ENCODE data around the gene GUCY2C.

The GUCY2C gene

DNA sequence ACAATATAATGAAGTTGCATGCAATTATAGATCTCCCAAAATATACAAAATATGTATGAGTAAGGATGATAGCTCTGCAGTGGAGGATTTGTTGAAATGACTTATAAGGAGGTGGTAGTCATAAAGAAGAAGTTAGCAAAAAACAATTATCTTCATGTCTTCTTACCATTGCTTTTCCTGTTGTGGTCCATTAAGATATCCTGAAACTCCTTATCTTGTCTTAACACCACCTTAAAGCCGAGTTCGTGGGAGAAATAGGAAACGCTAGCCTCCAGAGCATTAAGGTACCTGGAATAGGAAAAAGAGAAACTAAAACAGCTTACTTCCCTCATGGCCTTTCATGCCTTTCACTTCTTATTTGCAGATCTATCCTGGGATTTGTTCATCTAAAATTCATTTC is 15.2 kb downstream of the GUCY2C start:
- Histone ChIP-seq H3K9me2 (replicated peaks; ENCODE audit: control insufficient read depth, low read length) (no peaks in the 10 kb centered on the region), H3K9me3 (ENCODE audit: control insufficient read depth, insufficient read depth, low read length) (no peaks in the 10 kb centered on the region), H3K4me1 (ENCODE audit: control insufficient read depth, low read length) (no peaks in the 10 kb centered on the region), H3F3A (ENCODE audit: control insufficient read depth, insufficient read depth) (no peaks in the 10 kb centered on the region), H3K27ac (ENCODE audit: low read depth, low read length) (no peak overlapping the region), H3K27me3 (ENCODE audit: control insufficient read depth, low read length) (no peaks in the 10 kb centered on the region), H3K79me2 (ENCODE audit: control insufficient read depth, low read length) (no peaks in the 10 kb centered on the region), H3K4me3 (ENCODE audit: low read length) (no peak overlapping the region), H4K20me1 (ENCODE audit: control insufficient read depth, insufficient read depth, low read depth, low read length) (no peaks in the 10 kb centered on the region), H3K36me3 (ENCODE audit: control insufficient read depth, low read length) (no peaks in the 10 kb centered on the region), H3K4me2 (ENCODE audit: low read length) (no peak overlapping the region)
- no peak for TF ChIP-seq EZH2phosphoT487 (IDR thresholded peaks at IDR 0.05; ENCODE audit: borderline replicate concordance, low read length)
- TF ChIP-seq, protein P1, sequence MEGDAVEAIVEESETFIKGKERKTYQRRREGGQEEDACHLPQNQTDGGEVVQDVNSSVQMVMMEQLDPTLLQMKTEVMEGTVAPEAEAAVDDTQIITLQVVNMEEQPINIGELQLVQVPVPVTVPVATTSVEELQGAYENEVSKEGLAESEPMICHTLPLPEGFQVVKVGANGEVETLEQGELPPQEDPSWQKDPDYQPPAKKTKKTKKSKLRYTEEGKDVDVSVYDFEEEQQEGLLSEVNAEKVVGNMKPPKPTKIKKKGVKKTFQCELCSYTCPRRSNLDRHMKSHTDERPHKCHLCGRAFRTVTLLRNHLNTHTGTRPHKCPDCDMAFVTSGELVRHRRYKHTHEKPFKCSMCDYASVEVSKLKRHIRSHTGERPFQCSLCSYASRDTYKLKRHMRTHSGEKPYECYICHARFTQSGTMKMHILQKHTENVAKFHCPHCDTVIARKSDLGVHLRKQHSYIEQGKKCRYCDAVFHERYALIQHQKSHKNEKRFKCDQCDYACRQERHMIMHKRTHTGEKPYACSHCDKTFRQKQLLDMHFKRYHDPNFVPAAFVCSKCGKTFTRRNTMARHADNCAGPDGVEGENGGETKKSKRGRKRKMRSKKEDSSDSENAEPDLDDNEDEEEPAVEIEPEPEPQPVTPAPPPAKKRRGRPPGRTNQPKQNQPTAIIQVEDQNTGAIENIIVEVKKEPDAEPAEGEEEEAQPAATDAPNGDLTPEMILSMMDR (IDR thresholded peaks at IDR 0.05; ENCODE audit: low read depth, low read length, poor library complexity, severe bottlenecking), result no peak

DNA sequence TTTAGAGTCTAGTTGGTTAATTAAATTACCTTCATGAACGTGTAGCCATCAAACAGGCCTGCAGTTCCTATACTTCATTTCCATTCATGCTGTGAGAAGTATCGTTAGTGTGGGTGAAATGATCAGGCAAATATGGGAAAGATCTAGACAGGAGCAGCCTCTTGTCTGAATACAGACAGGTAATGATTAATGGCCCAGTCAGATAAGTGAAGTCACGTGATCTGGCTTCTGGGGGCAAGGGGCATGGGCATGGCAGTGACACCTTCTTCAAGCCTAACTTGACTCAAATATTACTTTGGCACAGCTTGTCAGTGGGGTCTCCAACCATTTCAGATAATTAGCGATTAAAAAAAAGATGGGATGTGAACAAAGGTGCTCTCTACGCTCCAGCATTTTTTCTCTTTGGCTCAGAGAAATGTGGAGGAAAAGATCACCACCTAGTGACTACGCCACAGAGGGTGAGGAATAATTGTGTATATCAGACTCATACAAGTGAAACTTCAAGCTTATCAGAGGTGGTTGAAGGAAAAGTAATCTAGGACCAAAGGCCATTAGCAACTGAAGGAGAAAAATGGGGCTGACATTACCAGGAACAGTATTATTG is 17.8 kb downstream of the GUCY2C start:
- no peaks in the 10 kb centered on the region for H3F3A ChIP-seq (ENCODE audit: control insufficient read depth, insufficient read depth)
- no peak overlapping the region for H3K4me2 ChIP-seq (ENCODE audit: low read length)
- no peaks in the 10 kb centered on the region for H3K36me3 ChIP-seq (ENCODE audit: control insufficient read depth, low read length)
- no peaks in the 10 kb centered on the region for H3K27me3 ChIP-seq (ENCODE audit: control insufficient read depth, low read length)
- no peaks in the 10 kb centered on the region for H3K79me2 ChIP-seq (ENCODE audit: control insufficient read depth, low read length)
- H3K4me3 ChIP-seq (ENCODE audit: low read length), result no peak overlapping the region
- no peaks in the 10 kb centered on the region for H4K20me1 ChIP-seq (ENCODE audit: control insufficient read depth, insufficient read depth, low read depth, low read length)
- H3K9me3 ChIP-seq (ENCODE audit: control insufficient read depth, insufficient read depth, low read length), result no peaks in the 10 kb centered on the region
- no peaks in the 10 kb centered on the region for H3K4me1 ChIP-seq (ENCODE audit: control insufficient read depth, low read length)
- no peaks in the 10 kb centered on the region for H3K9me2 ChIP-seq (replicated peaks; ENCODE audit: control insufficient read depth, low read length)
- no peak overlapping the region for H3K27ac ChIP-seq (ENCODE audit: low read depth, low read length)
- TF ChIP-seq, protein P1 (IDR thresholded peaks at IDR 0.05; ENCODE audit: low read depth, low read length, poor library complexity, severe bottlenecking), result no peak
- TF ChIP-seq EZH2phosphoT487 (IDR thresholded peaks at IDR 0.05; ENCODE audit: borderline replicate concordance, low read length), result no peak

DNA sequence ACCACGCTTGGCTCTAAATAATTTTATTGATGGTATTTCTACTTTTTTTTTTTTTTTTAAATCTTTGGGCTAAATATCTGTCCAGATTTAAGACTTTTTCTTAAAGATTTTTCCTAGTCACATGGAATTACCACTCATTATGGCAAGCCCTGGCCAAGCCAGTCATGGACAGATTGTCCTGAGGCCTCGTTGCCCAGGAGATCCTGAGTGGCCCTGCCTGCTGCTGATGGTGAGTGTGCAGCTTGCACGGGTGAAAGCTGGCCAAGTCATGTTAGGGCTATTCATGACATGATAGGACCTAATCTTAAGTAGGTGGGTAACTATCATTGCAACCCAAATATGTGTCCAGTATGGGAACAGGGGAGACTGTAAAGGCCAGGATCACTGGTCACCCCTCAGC is 27.8 kb downstream of the GUCY2C start:
- no peaks in the 10 kb centered on the region for H3K9me3 ChIP-seq (ENCODE audit: control insufficient read depth, insufficient read depth, low read length)
- no peaks in the 10 kb centered on the region for H3K9me2 ChIP-seq (replicated peaks; ENCODE audit: control insufficient read depth, low read length)
- no peaks in the 10 kb centered on the region for H3K27me3 ChIP-seq (ENCODE audit: control insufficient read depth, low read length)
- H3K27ac ChIP-seq (ENCODE audit: low read depth, low read length), result no peak overlapping the region
- no peaks in the 10 kb centered on the region for H3K79me2 ChIP-seq (ENCODE audit: control insufficient read depth, low read length)
- H3K4me1 ChIP-seq (ENCODE audit: control insufficient read depth, low read length), result peaks cover 24% of the 10 kb centered on the region
- H3K4me3 ChIP-seq (ENCODE audit: low read length), result no peak overlapping the region
- no peaks in the 10 kb centered on the region for H3K36me3 ChIP-seq (ENCODE audit: control insufficient read depth, low read length)
- peaks cover 8% of the 10 kb centered on the region for H3F3A ChIP-seq (ENCODE audit: control insufficient read depth, insufficient read depth)
- no peaks in the 10 kb centered on the region for H4K20me1 ChIP-seq (ENCODE audit: control insufficient read depth, insufficient read depth, low read depth, low read length)
- no peak overlapping the region for H3K4me2 ChIP-seq (ENCODE audit: low read length)
- TF ChIP-seq EZH2phosphoT487 (IDR thresholded peaks at IDR 0.05; ENCODE audit: borderline replicate concordance, low read length), result no peak
- TF ChIP-seq, protein P1 (IDR thresholded peaks at IDR 0.05; ENCODE audit: low read depth, low read length, poor library complexity, severe bottlenecking), result no peak
